Measurements from ENCODE around the gene C19orf67.

C19orf67 gene

GRCh38 chr19:14031719-14032480 lies 53.7 kb downstream of the C19orf67 start, which contains the start of gene IL27RA:
IL27RA (plus strand) TSS chr19:14031762; CDS start chr19:14031873, 111 bp downstream.
- peak; percentile 64 to 74 (median 66) for DNase-seq (ENCODE audit: low read depth in 3 of 3, low spot score in 1 of 3)
